Astrocyte (in vitro differentiated cells and primary cell): ENCODE measurements around the gene EVPLL. TPM values are rescaled to one million over a fixed set of nuclear protein-coding genes. Genes with fewer than 3 reads are reported as not detected.
"Not testable (repeated sequence)": the region's sequence is repeated elsewhere in the genome, so short reads cannot be mapped to it uniquely, and the experiment has no call there.

Experiments
- DNase-seq: peaks from one replicate; pipeline ENCODE4 v3.0.0-alpha.2; 2010; ENCODE audit warnings: low read depth
- FAIRE-seq: peaks from 2 replicates; lab custom pipeline; 2011; peaks lifted over from hg19 to GRCh38; lab: Jason Lieb, UNC
- H2AFZ ChIP-seq: 2 replicates; pipeline ENCODE4 v1.6.0; 2012; ENCODE audit warnings: low read depth, low read length, inconsistent platforms
- H3K27ac ChIP-seq: 2 replicates; pipeline ENCODE4 v1.5.1; 2011; ENCODE audit warnings: low read depth, low read length, inconsistent platforms
- H3K27me3 ChIP-seq: 2 replicates; pipeline ENCODE4 v1.6.0; 2011; ENCODE audit warnings: low read length, inconsistent platforms; ENCODE audit not compliant: insufficient read depth
- H3K36me3 ChIP-seq: 2 replicates; pipeline ENCODE4 v1.5.1; 2011; ENCODE audit warnings: low read length, inconsistent platforms; ENCODE audit not compliant: insufficient read depth
- H3K4me1 ChIP-seq: 2 replicates; pipeline ENCODE4 v1.5.1; 2011; ENCODE audit warnings: low read length, inconsistent platforms; ENCODE audit not compliant: insufficient read depth
- H3K4me2 ChIP-seq: 2 replicates; pipeline ENCODE4 v1.6.0; 2012; ENCODE audit warnings: low read length, inconsistent platforms
- H3K4me3 ChIP-seq: 2 replicates; pipeline ENCODE4 v1.5.1; 2011; ENCODE audit warnings: low read depth, mild to moderate bottlenecking, low read length, inconsistent platforms; ENCODE audit not compliant: insufficient read depth
- H3K79me2 ChIP-seq: 2 replicates; pipeline ENCODE4 v1.6.0; 2012; ENCODE audit warnings: mild to moderate bottlenecking, low read length, inconsistent platforms; ENCODE audit not compliant: insufficient read depth
- H3K9ac ChIP-seq: 2 replicates; pipeline ENCODE4 v1.6.0; 2012; ENCODE audit warnings: mild to moderate bottlenecking, low read length, inconsistent platforms
- H3K9me3 ChIP-seq: 2 replicates; pipeline ENCODE4 v1.5.1; 2012; ENCODE audit warnings: low read depth, mild to moderate bottlenecking, low read length, inconsistent platforms; ENCODE audit not compliant: insufficient read depth
- H4K20me1 ChIP-seq: 2 replicates; pipeline ENCODE4 v1.6.0; 2012; ENCODE audit warnings: low read length, inconsistent platforms; ENCODE audit not compliant: insufficient read depth
- H3K27ac Mint-ChIP-seq: one replicate; pipeline ENCODE4 v1.8.0; 2021; ENCODE audit warnings: mild to moderate bottlenecking, mixed read lengths; ENCODE audit not compliant: unreplicated experiment
- H3K27me3 Mint-ChIP-seq: one replicate; pipeline ENCODE4 v1.8.0; 2021; ENCODE audit warnings: low read depth, mixed read lengths; ENCODE audit not compliant: unreplicated experiment
- H3K36me3 Mint-ChIP-seq: one replicate; pipeline ENCODE4 v1.8.0; 2021; ENCODE audit warnings: low read depth, mixed read lengths; ENCODE audit not compliant: unreplicated experiment
- H3K4me1 Mint-ChIP-seq: one replicate; pipeline ENCODE4 v1.8.0; 2021; ENCODE audit warnings: low read depth, mixed read lengths; ENCODE audit not compliant: unreplicated experiment
- H3K4me3 Mint-ChIP-seq: one replicate; pipeline ENCODE4 v1.8.0; 2021; ENCODE audit warnings: mild to moderate bottlenecking, moderate library complexity, mixed read lengths; ENCODE audit not compliant: unreplicated experiment
- H3K9me3 Mint-ChIP-seq: one replicate; pipeline ENCODE4 v1.8.0; 2021; ENCODE audit warnings: mild to moderate bottlenecking, mixed read lengths; ENCODE audit not compliant: unreplicated experiment
- EZH2 ChIP-seq: IDR thresholded peaks from 2 replicates; pipeline ENCODE4 v1.6.1; 2012; ENCODE audit warnings: mild to moderate bottlenecking, low read length, inconsistent platforms; ENCODE audit not compliant: insufficient read depth
- total RNA-seq: library from RNA; stranded (reverse); gene quantifications from 2 replicates; pipeline ENCODE4 v1.2.1, GENCODE V29; 2021
- TF ChIP-seq, protein P1 (sequence below): IDR thresholded peaks from 2 replicates; pipeline ENCODE4 v1.5.1; 2011; ENCODE audit warnings: low read depth, mild to moderate bottlenecking, inconsistent platforms, low read length, moderate library complexity; ENCODE audit not compliant: insufficient read depth

The EVPLL gene
- total RNA-seq, 1 donor from 2014 or later: not detected

DNA sequence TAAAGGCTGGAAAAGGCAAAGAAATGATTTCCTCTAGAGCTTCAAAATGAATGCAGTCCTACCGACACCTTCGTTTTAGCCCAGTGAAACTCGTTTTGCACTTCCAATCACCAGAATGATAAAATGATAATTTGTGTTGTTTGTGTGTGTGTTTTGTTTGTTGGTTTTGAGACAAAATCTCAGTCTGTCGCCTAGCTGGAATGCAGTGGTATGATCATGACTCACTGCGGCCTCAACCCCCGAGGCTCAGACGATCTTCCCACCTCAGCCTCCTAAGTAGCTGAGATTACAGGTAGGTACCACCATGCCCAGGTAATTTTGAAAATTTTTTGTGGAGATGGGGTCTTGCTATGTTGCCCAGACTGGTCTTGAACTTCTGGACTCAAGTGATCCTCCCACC, 3.4 kb upstream of the EVPLL start:
- Histone ChIP-seq H3K27me3 (no peaks in the 10 kb centered on the region), H3K4me3 (no peak overlapping the region), H3K27ac (no peak overlapping the region), H3K4me2 (no peak overlapping the region), H3K36me3 (no peaks in the 10 kb centered on the region), H3K79me2 (no peaks in the 10 kb centered on the region), H3K9ac (no peak overlapping the region), H4K20me1 (no peaks in the 10 kb centered on the region), H3K4me1 (no peaks in the 10 kb centered on the region), H3K9me3 (no peaks in the 10 kb centered on the region), H2AFZ (no peak overlapping the region)
- FAIRE-seq: no peak
- TF ChIP-seq, protein P1, sequence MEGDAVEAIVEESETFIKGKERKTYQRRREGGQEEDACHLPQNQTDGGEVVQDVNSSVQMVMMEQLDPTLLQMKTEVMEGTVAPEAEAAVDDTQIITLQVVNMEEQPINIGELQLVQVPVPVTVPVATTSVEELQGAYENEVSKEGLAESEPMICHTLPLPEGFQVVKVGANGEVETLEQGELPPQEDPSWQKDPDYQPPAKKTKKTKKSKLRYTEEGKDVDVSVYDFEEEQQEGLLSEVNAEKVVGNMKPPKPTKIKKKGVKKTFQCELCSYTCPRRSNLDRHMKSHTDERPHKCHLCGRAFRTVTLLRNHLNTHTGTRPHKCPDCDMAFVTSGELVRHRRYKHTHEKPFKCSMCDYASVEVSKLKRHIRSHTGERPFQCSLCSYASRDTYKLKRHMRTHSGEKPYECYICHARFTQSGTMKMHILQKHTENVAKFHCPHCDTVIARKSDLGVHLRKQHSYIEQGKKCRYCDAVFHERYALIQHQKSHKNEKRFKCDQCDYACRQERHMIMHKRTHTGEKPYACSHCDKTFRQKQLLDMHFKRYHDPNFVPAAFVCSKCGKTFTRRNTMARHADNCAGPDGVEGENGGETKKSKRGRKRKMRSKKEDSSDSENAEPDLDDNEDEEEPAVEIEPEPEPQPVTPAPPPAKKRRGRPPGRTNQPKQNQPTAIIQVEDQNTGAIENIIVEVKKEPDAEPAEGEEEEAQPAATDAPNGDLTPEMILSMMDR: no peak
- TF ChIP-seq EZH2: no peak
- H3K27me3 Mint-ChIP-seq: peaks cover 17% of the 10 kb centered on the region
- H3K4me3 Mint-ChIP-seq: no peak overlapping the region
- no peaks in the 10 kb centered on the region for H3K4me1 Mint-ChIP-seq
- peaks cover 4% of the 10 kb centered on the region for H3K9me3 Mint-ChIP-seq
- no peaks in the 10 kb centered on the region for H3K36me3 Mint-ChIP-seq
- H3K27ac Mint-ChIP-seq: no peak overlapping the region
- DNase-seq: no peak

DNA sequence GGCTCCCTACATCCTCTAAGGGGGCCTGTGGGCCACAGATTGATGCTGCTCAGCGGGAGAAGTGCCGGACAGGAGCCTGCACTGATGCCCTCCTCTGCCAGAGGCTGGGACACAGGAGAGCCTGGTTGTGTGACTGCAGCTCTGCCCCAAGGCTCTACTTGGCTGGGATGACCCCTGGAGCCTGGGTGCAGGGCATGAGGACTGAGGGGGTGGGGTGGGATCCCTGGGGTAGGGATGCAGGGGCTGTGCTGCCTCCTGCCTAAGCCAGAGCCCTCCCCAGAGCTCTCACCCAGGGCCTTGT, 577 bp downstream of the EVPLL start:
- no peak overlapping the region for H3K27ac ChIP-seq
- H3K4me3 Mint-ChIP-seq: no peak overlapping the region

DNA sequence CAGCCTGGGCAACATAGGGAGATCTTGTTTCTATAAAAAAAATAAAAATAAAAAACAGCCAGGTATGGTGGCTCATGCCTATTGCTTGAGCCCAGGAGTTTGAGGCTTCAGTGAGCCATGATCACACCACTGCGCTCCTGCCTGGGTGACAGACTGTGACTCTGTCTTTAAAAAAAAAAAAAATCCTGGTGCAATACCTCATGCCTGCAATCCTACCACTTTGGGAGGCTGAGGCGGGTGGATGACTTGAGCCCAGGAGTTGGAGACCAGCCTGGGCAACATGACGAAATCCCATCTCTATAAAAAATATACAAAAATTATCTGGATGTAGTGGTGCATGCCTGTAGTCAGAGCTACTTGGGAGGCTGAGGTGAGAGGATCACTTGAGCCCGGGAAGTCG, 1.0 kb downstream of the EVPLL start:
- not testable (repeated sequence) for H3K4me2 ChIP-seq, H3K36me3 Mint-ChIP-seq, H3K4me3 Mint-ChIP-seq, H3K27me3 Mint-ChIP-seq, H3K9me3 ChIP-seq, H4K20me1 ChIP-seq, H3K27ac Mint-ChIP-seq, H3K27ac ChIP-seq, DNase-seq, H3K9me3 Mint-ChIP-seq, H3K4me3 ChIP-seq, H3K4me1 Mint-ChIP-seq, H3K36me3 ChIP-seq, H3K79me2 ChIP-seq, H2AFZ ChIP-seq, FAIRE-seq, H3K4me1 ChIP-seq, H3K9ac ChIP-seq, H3K27me3 ChIP-seq

More for the DNA sequence above, 577 bp downstream of the EVPLL start:
- Histone ChIP-seq H3K79me2 (no peaks in the 10 kb centered on the region), H3K4me1 (no peaks in the 10 kb centered on the region), H3K9me3 (no peaks in the 10 kb centered on the region), H3K27me3 (no peaks in the 10 kb centered on the region), H3K9ac (no peak overlapping the region), H3K4me3 (no peak overlapping the region), H3K36me3 (no peaks in the 10 kb centered on the region), H4K20me1 (no peaks in the 10 kb centered on the region), H3K4me2 (no peak overlapping the region), H2AFZ (no peak overlapping the region)
- Mint-ChIP-seq H3K4me1 (no peaks in the 10 kb centered on the region), H3K27ac (no peak overlapping the region), H3K36me3 (no peaks in the 10 kb centered on the region), H3K27me3 (peaks cover 6% of the 10 kb centered on the region), H3K9me3 (peaks cover 4% of the 10 kb centered on the region)
- DNase-seq (no peak), FAIRE-seq (no peak)
- TF ChIP-seq, protein P1: no peak
- TF ChIP-seq EZH2: no peak
